ENCODE measurements around the gene SLC27A2.

DNA sequence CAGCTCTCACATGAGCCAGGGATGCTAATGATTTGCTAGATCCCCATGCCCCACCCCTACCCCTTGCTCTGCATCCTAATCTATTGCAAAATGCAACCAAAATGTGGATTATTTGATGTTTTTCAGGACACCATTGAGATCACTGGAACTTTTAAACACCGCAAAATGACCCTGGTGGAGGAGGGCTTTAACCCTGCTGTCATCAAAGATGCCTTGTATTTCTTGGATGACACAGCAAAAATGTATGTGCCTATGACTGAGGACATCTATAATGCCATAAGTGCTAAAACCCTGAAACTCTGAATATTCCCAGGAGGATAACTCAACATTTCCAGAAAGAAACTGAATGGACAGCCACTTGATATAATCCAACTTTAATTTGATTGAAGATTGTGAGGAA, 53.8 kb downstream of the SLC27A2 start:
- TF ChIP-seq YY1 (IDR thresholded peaks at IDR 0.05; ENCODE audit: insufficient read depth, insufficient read length) (no peak), SUZ12 (IDR thresholded peaks at IDR 0.05; ENCODE audit: extremely low read depth, insufficient read depth, insufficient read length) (no peak)
